ENCODE measurements around the gene FADD.

The FADD gene

DNA sequence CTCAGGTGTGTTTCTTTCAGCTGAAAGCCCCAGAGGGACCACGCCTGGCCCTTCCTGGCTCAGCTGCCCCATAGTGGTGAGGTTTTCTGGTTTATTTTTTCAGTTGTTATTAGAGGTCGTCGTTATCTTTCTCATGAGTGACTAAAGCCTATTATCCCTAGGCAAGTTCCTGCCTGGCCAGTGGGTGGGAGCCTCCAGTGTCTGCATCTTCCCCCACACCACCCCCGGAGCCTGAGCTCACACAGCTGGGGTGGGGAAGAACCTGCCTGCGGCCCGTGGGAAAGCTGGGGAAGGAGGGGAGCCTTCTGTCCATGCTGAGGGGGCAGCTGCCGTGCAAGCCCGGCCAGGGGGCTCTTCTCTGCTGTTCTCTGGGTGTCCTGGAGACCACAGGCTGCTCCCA lies 43.1 kb downstream of the FADD start:
- no peaks in the 10 kb centered on the region for H3K4me1 ChIP-seq (ENCODE audit: control insufficient read depth, insufficient read depth, low read length)

DNA sequence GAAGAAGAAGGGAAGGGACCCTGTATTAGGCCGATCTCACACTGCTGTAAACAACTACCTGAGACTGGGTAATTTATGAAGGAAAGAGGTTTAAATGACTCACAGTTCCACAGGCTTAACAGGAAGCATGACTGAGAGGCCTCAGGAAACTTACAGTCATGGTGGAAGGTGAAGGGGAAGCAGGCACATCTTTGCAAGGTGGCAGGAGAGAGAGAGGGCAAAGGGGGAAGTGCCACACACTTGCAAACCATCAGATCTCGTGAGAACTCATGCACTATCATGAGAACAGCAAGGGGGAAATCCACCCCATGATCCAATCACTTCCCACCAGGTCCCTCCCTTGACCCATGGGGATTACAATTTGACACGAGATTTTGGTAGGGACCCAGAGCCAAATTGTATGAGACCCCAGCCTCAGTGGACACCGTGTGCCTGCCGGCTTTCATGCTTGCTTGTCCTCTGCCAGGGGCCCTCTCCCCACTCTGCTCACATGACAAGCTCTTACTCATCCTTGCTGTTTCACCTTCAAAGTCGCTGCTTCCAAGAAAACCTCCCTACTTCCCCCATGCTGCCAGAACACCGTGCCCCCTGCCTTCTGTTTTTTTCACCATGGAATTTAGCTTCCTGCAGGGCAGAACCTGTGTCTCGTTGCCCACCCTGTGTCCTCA lies 44.1 kb downstream of the FADD start:
- Histone ChIP-seq H3K9me3 (ENCODE audit: control insufficient read depth, insufficient read depth, low read length) (no peaks in the 10 kb centered on the region), H3K4me3 (ENCODE audit: low read depth, low read length) (no peak overlapping the region), H3K4me1 (ENCODE audit: control insufficient read depth, insufficient read depth, low read length) (no peaks in the 10 kb centered on the region), H3K36me3 (ENCODE audit: control insufficient read depth, insufficient read depth, low read length) (no peaks in the 10 kb centered on the region), H3K9ac (ENCODE audit: low read depth, low read length) (no peak overlapping the region), H3K27me3 (ENCODE audit: control insufficient read depth, insufficient read depth, low read length) (no peaks in the 10 kb centered on the region)

More for the DNA sequence above, 43.1 kb downstream of the FADD start:
- Histone ChIP-seq H3K9ac (ENCODE audit: low read depth, low read length) (no peak overlapping the region), H3K9me3 (ENCODE audit: control insufficient read depth, insufficient read depth, low read length) (no peaks in the 10 kb centered on the region), H3K4me3 (ENCODE audit: low read depth, low read length) (no peak overlapping the region), H3K36me3 (ENCODE audit: control insufficient read depth, insufficient read depth, low read length) (no peaks in the 10 kb centered on the region), H3K27me3 (ENCODE audit: control insufficient read depth, insufficient read depth, low read length) (no peaks in the 10 kb centered on the region)

DNA sequence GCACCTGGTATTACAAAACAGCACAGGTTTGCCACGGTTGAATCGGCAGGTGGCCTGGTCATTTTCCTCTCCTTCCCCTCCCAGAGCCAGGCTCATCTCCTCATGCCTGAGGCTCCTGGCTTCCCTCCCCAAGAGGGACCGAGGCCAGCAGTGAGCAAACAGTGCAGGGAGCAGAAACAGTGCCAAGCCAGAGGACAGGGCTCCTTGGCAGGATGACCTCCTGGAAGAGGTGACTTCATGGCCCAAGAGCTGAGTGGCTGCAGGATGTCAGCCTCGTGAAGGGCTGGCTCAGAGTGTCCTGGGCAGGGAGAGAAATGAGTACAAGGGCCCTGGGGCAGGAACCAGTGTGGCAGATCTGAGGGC lies 44.6 kb downstream of the FADD start:
- no peaks in the 10 kb centered on the region for H3K4me1 ChIP-seq (ENCODE audit: control insufficient read depth, insufficient read depth, low read length)
- H3K9me3 ChIP-seq (ENCODE audit: control insufficient read depth, insufficient read depth, low read length): no peaks in the 10 kb centered on the region
- no peak overlapping the region for H3K4me3 ChIP-seq (ENCODE audit: low read depth, low read length)
- H3K27me3 ChIP-seq (ENCODE audit: control insufficient read depth, insufficient read depth, low read length): no peaks in the 10 kb centered on the region
- H3K9ac ChIP-seq (ENCODE audit: low read depth, low read length): no peak overlapping the region
- H3K36me3 ChIP-seq (ENCODE audit: control insufficient read depth, insufficient read depth, low read length): no peaks in the 10 kb centered on the region

DNA sequence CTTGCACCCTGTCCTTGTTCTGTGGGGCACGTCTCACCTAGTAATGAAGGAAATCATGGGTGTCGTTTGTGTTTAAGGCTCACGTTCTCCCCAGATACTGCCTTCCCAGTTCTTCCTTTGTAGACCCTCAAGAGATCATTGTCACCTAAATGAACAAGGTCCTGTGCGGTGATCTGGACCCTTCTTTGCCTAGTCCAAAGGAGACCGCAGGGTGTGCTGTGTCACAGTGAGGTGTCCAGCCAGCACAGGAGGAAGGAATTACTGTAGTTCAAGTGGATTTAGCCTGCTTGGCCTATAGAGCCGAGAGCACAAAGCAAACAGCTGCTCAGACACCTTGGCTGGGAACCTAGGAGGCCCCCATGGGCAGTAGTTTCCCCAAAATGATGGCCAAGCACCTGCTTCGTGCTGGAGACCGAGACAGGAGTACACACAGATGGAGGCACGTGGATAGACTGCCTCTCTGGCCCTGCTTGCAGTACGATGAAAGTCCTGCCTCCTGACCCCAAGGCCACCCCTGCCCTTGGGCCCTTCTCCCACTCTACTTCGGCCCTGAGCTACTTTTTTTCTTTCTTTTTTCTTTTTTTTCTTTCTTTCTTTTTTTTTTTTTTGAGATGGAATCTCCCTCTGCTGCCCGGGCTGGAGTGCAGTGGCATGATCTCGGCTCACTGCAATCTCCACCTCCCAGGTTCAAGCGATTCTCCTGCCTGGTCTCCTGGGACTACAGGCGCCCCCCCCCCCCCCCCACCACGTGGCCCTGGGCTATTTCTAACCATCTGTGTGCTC lies 48.0 kb downstream of the FADD start:
- no peaks in the 10 kb centered on the region for H3K27me3 ChIP-seq (ENCODE audit: control insufficient read depth, insufficient read depth, low read length)
- no peaks in the 10 kb centered on the region for H3K36me3 ChIP-seq (ENCODE audit: control insufficient read depth, insufficient read depth, low read length)
- H3K4me1 ChIP-seq (ENCODE audit: control insufficient read depth, insufficient read depth, low read length): no peaks in the 10 kb centered on the region
- no peaks in the 10 kb centered on the region for H3K9me3 ChIP-seq (ENCODE audit: control insufficient read depth, insufficient read depth, low read length)
- no peak overlapping the region for H3K9ac ChIP-seq (ENCODE audit: low read depth, low read length)
- H3K4me3 ChIP-seq (ENCODE audit: low read depth, low read length): no peak overlapping the region

DNA sequence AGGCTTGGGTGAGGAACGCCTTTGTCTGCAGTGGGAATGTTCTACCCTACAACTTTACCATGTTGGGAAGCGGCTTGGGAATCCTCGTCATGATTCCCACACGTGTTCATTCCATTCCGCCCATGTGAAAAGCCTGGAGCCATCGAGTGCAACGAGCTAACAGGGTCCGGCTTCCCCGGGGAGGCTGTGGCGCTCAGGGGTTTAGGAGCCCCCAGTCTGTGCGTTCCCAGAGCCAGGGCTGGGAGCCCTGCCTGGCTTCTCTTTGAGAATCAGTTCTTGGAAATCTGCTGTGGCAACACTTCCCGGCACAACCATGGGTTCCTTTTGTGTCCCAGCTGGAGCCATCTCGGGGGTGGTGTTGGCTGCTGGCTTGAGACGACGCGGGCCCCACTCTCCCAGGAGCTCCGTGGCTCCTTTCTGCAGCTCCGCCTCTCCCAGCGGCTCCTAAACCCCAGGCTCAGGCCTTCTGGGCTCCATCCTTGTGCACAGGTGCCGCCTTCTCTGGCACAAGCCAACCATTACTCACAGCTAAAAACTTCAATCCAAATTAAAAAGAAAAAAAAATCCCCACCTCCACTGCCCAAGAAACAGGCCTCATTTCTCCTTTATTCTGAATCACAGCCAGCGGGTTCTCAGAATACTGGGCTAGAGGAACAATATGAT lies 48.7 kb downstream of the FADD start:
- no peaks in the 10 kb centered on the region for H3K36me3 ChIP-seq (ENCODE audit: control insufficient read depth, insufficient read depth, low read length)
- H3K27me3 ChIP-seq (ENCODE audit: control insufficient read depth, insufficient read depth, low read length): no peaks in the 10 kb centered on the region
- H3K4me3 ChIP-seq (ENCODE audit: low read depth, low read length): no peak overlapping the region
- no peak overlapping the region for H3K9ac ChIP-seq (ENCODE audit: low read depth, low read length)
- H3K9me3 ChIP-seq (ENCODE audit: control insufficient read depth, insufficient read depth, low read length): no peaks in the 10 kb centered on the region
- no peaks in the 10 kb centered on the region for H3K4me1 ChIP-seq (ENCODE audit: control insufficient read depth, insufficient read depth, low read length)

DNA sequence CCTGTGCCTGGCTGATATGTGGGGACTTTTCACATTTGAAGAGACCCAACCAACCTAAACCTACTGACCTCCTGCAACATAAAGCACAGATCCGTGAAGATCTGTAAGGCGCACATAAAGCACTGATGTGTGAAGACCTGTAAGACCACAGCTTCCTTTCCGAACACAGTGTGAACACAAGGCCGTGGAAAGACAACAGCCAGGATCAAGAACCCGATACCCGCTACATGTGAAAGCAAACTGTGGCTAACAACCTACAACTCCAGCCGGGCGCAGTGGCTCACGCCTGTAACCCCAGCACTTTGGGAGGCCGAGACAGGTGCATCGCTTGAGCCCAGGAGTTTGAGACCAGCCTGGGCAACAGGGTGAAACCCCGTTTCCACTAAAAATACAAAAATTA lies 49.7 kb downstream of the FADD start:
- Histone ChIP-seq H3K4me1 (ENCODE audit: control insufficient read depth, insufficient read depth, low read length) (no peaks in the 10 kb centered on the region), H3K36me3 (ENCODE audit: control insufficient read depth, insufficient read depth, low read length) (no peaks in the 10 kb centered on the region), H3K9ac (ENCODE audit: low read depth, low read length) (no peak overlapping the region), H3K27me3 (ENCODE audit: control insufficient read depth, insufficient read depth, low read length) (no peaks in the 10 kb centered on the region), H3K4me3 (ENCODE audit: low read depth, low read length) (no peak overlapping the region), H3K9me3 (ENCODE audit: control insufficient read depth, insufficient read depth, low read length) (no peaks in the 10 kb centered on the region)

DNA sequence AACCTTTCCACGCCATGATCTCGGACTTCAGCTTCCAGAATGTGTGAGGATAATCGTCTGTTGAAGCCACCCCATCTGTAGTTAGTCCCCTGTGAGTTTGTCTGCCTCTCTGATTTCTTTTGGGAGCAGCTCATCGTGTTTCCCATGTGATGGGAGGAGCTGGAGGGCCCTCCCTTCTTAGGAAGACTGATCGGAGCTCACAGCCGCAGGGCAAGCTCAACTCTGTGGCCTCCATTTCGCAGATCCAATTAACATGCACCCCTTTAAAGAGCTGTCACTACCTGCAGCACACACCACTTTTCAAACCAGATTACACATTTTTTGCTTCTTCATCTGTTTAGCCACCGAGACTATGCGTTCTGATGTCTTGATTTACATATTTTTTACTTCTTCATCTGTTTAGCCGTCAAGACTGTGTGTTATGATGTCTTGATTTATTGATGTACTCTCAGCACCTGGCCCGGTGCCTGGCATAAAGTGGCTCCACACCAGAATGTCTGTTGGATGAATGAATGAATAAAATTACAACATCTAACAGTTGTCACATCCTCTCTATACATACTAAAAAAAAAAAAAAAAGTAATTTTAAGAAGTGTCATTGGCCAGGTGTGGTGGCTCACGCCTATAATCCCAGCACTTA lies 52.5 kb downstream of the FADD start:
- H3K4me1 ChIP-seq (ENCODE audit: control insufficient read depth, insufficient read depth, low read length): no peaks in the 10 kb centered on the region
- no peaks in the 10 kb centered on the region for H3K9me3 ChIP-seq (ENCODE audit: control insufficient read depth, insufficient read depth, low read length)
- no peaks in the 10 kb centered on the region for H3K27me3 ChIP-seq (ENCODE audit: control insufficient read depth, insufficient read depth, low read length)

More for the DNA sequence above, 52.5 kb downstream of the FADD start:
- Histone ChIP-seq H3K4me3 (ENCODE audit: low read depth, low read length) (no peak overlapping the region), H3K36me3 (ENCODE audit: control insufficient read depth, insufficient read depth, low read length) (no peaks in the 10 kb centered on the region), H3K9ac (ENCODE audit: low read depth, low read length) (no peak overlapping the region)
